Jurkat, Clone E6-1 (cell line): ENCODE measurements around the gene HNRNPDL. TPM values are rescaled to one million over a fixed set of nuclear protein-coding genes. Genes with fewer than 3 reads are reported as not detected.
"Not testable (repeated sequence)": the region's sequence is repeated elsewhere in the genome, so short reads cannot be mapped to it uniquely, and the experiment has no call there.

Source experiments
- DNase-seq: peaks from one replicate; pipeline ENCODE4 v3.0.0-alpha.2; 2011; ENCODE audit warnings: low read depth, low spot score
- H3K4me3 ChIP-seq: 2 replicates; pipeline ENCODE4 v1.5.1; 2011; ENCODE audit warnings: mild to moderate bottlenecking, low read length, control low read depth, moderate library complexity
- polyA plus RNA-seq: library from polyadenylated mRNA; unstranded; fragments of >200 nt; gene quantifications from one replicate; pipeline ENCODE4 v1.2.1, GENCODE V29; 2012; ENCODE audit warnings: missing spikeins; ENCODE audit not compliant: insufficient read length, insufficient read depth

The HNRNPDL gene
- polyA plus RNA-seq, result 488 TPM

GRCh38 chr4:82430193-82430963 is at the start of gene HNRNPDL, which contains the start of gene ENOPH1:
Gene HNRNPDL, minus strand, starts transcription at chr4:82430462. Its CDS starts 772 bp downstream, at chr4:82429690.
Gene ENOPH1, plus strand, starts transcription at chr4:82430590. Its CDS starts 240 bp downstream, at chr4:82430830.
- DNase-seq, result peak; percentile 94
- H3K4me3 ChIP-seq, result peak within 1 kb of the TSS; percentile 94

- no peak for DNase-seq
- no peak overlapping the region for H3K4me3 ChIP-seq
These were observed 49.3 kb upstream of the HNRNPDL start for GRCh38 chr4:82479562-82479961.

GRCh38 chr4:82477469-82477868 is 47.2 kb upstream of the HNRNPDL start:
- H3K4me3 ChIP-seq, DNase-seq: not testable (repeated sequence)

GRCh38 chr4:82475931-82476330 is 45.7 kb upstream of the HNRNPDL start:
- H3K4me3 ChIP-seq, DNase-seq: not testable (repeated sequence)

GRCh38 chr4:82473621-82474164 is 43.4 kb upstream of the HNRNPDL start:
- no peak overlapping the region for H3K4me3 ChIP-seq

GRCh38 chr4:82473080-82473479 is 42.8 kb upstream of the HNRNPDL start:
- not testable (repeated sequence) for DNase-seq, H3K4me3 ChIP-seq

More at GRCh38 chr4:82473621-82474164, 43.4 kb upstream of the HNRNPDL start:
- no peak for DNase-seq

- no peak overlapping the region for H3K4me3 ChIP-seq
- peak; percentile 15 for DNase-seq
These were observed 39.6 kb upstream of the HNRNPDL start for GRCh38 chr4:82469791-82470345.

- no peak overlapping the region for H3K4me3 ChIP-seq
- DNase-seq, result no peak
These were observed 37.2 kb upstream of the HNRNPDL start for GRCh38 chr4:82467471-82467870.

GRCh38 chr4:82463221-82463620 is 33.0 kb upstream of the HNRNPDL start:
- no peak for DNase-seq

GRCh38 chr4:82462415-82462831 is 32.2 kb upstream of the HNRNPDL start:
- no peak overlapping the region for H3K4me3 ChIP-seq
- DNase-seq, result peak; percentile 82

More at GRCh38 chr4:82463221-82463620, 33.0 kb upstream of the HNRNPDL start:
- no peak overlapping the region for H3K4me3 ChIP-seq

- DNase-seq, result no peak
- H3K4me3 ChIP-seq, result no peak overlapping the region
These were observed 31.4 kb upstream of the HNRNPDL start for GRCh38 chr4:82461710-82462109.

GRCh38 chr4:82458729-82459128 is 28.5 kb upstream of the HNRNPDL start:
- H3K4me3 ChIP-seq, result no peak overlapping the region
- no peak for DNase-seq

GRCh38 chr4:82457266-82457665 is 27.0 kb upstream of the HNRNPDL start:
- DNase-seq, result no peak
- no peak overlapping the region for H3K4me3 ChIP-seq

- no peak for DNase-seq
- no peak overlapping the region for H3K4me3 ChIP-seq
These were observed 21.8 kb upstream of the HNRNPDL start for GRCh38 chr4:82452026-82452425.

- no peak for DNase-seq
- no peak overlapping the region for H3K4me3 ChIP-seq
These were observed 20.9 kb upstream of the HNRNPDL start for GRCh38 chr4:82450966-82451755.

- H3K4me3 ChIP-seq, result no peak overlapping the region
- DNase-seq, result no peak
These were observed 17.6 kb upstream of the HNRNPDL start for GRCh38 chr4:82447886-82448285.

- no peak for DNase-seq
- no peak overlapping the region for H3K4me3 ChIP-seq
These were observed 8.8 kb upstream of the HNRNPDL start for GRCh38 chr4:82439088-82439487.

GRCh38 chr4:82437285-82438005 is 7.2 kb upstream of the HNRNPDL start:
- DNase-seq, result no peak
- H3K4me3 ChIP-seq, result no peak overlapping the region

GRCh38 chr4:82436780-82437179 is 6.5 kb upstream of the HNRNPDL start:
- DNase-seq, result no peak
- no peak overlapping the region for H3K4me3 ChIP-seq
